ENCODE measurements around the gene PPAN.

Gene PPAN

DNA sequence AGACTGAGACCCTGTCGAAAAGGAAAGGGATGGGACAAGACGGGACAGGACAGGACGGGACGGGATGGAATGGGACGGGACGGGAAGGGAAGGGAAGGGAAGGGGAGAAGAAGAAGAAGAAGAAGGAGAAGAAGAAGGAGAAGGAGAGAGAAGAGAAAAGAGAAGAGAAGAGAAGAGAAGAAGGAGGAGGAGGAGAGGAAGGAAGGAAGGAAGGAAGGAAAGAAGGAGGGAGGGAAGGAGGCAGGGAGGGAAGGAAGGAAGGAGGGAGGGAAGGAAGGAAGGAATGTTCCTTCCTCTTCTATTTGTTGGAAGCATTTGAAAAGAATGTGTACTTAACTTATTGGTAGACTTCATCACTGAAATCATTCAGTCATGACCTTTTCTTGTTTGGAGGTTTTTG, 29.6 kb upstream of the PPAN start:
- TF ChIP-seq, protein P1, sequence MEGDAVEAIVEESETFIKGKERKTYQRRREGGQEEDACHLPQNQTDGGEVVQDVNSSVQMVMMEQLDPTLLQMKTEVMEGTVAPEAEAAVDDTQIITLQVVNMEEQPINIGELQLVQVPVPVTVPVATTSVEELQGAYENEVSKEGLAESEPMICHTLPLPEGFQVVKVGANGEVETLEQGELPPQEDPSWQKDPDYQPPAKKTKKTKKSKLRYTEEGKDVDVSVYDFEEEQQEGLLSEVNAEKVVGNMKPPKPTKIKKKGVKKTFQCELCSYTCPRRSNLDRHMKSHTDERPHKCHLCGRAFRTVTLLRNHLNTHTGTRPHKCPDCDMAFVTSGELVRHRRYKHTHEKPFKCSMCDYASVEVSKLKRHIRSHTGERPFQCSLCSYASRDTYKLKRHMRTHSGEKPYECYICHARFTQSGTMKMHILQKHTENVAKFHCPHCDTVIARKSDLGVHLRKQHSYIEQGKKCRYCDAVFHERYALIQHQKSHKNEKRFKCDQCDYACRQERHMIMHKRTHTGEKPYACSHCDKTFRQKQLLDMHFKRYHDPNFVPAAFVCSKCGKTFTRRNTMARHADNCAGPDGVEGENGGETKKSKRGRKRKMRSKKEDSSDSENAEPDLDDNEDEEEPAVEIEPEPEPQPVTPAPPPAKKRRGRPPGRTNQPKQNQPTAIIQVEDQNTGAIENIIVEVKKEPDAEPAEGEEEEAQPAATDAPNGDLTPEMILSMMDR (conservative IDR thresholded peaks at IDR 0.05; ENCODE audit: low read depth, low read length): no peak
- DNase-seq (ENCODE audit: low read depth): no peak
- no peak overlapping the region for H3K4me3 ChIP-seq (ENCODE audit: low read length)

DNA sequence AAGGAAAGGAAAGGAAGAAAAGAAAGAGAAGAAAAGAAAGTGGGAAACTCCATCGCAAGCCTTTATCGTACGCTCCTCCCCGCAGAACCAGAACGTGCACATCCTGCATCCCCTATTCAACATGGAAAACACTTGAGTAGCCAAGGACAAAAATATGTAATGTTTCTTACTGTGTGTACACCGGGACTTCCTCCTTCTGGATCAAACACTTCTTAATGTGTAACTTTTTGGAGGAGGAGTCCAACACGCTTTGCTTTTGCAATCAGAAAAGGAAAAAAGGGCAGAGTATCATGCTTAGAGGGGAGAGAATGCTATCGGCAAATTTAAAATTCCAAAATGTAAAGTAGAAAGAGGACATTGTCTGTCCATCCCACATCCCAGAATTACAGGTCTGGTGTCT, 27.8 kb upstream of the PPAN start:
- H3K4me3 ChIP-seq (ENCODE audit: low read length): no peak overlapping the region
- DNase-seq (ENCODE audit: low read depth): no peak
- TF ChIP-seq, protein P1 (conservative IDR thresholded peaks at IDR 0.05; ENCODE audit: low read depth, low read length): no peak

DNA sequence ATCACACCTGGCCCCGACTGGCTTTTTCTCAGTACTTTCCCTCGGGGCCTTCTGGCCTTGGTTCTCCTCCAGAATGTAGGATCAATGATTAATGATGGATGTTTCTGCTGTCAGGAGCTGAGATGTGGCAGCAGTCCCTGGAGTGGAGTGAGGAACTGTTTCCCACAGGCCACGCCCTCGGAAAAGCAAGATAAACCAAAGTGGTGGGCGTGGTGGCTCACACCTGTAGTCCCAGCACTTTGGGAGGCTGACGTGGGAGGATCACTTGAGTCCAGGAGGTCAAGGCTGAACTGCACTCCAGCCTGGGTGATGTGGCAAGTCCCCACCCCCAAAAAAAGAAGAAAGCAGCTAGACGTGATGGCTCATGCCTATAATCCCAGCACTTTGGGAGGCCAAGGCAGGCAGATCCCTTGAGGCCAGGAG, 27.1 kb upstream of the PPAN start:
- TF ChIP-seq, protein P1 (conservative IDR thresholded peaks at IDR 0.05; ENCODE audit: low read depth, low read length): no peak
- no peak overlapping the region for H3K4me3 ChIP-seq (ENCODE audit: low read length)
- DNase-seq (ENCODE audit: low read depth): no peak

DNA sequence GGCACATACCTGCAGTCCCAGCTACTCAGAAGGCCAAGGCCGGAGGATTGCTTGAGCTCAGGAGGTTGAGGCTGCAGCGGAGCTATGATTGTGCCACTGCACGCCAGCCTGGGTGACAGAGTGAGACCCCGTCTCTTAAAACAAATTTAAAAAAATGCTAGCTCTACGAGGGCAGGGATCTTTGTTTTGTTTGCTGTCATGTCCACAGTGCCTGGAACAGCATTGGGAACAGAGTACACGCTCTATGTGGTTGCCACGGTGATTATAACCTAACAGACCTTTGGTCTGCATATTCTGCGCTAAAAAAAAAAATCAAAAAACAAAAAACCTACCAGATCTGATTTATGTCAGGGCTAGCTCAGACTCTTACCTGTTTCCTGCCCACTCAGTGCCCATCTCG, 22.3 kb upstream of the PPAN start:
- DNase-seq (ENCODE audit: low read depth): no peak
- TF ChIP-seq, protein P1 (conservative IDR thresholded peaks at IDR 0.05; ENCODE audit: low read depth, low read length): no peak
- H3K4me3 ChIP-seq (ENCODE audit: low read length): no peak overlapping the region

DNA sequence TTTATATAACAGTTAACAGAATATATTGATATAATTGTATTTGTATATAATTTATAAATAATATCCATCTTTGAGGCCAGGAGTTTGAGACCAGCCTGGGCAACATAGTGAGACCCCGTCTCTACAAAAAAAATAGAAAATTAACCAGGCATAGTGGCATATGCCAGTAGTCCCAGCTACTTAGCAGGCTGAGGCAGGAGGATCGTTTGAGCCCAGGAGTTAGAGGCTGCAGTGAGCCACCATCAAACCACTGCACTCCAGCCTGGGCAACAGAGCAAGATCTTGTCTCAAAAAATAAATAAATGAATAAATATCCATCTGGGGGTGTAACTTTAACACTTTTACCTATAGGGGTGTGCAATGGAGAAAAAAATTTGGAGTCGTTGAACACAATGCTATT, 21.4 kb upstream of the PPAN start:
- TF ChIP-seq, protein P1 (conservative IDR thresholded peaks at IDR 0.05; ENCODE audit: low read depth, low read length): no peak
- no peak overlapping the region for H3K4me3 ChIP-seq (ENCODE audit: low read length)
- DNase-seq (ENCODE audit: low read depth): no peak

DNA sequence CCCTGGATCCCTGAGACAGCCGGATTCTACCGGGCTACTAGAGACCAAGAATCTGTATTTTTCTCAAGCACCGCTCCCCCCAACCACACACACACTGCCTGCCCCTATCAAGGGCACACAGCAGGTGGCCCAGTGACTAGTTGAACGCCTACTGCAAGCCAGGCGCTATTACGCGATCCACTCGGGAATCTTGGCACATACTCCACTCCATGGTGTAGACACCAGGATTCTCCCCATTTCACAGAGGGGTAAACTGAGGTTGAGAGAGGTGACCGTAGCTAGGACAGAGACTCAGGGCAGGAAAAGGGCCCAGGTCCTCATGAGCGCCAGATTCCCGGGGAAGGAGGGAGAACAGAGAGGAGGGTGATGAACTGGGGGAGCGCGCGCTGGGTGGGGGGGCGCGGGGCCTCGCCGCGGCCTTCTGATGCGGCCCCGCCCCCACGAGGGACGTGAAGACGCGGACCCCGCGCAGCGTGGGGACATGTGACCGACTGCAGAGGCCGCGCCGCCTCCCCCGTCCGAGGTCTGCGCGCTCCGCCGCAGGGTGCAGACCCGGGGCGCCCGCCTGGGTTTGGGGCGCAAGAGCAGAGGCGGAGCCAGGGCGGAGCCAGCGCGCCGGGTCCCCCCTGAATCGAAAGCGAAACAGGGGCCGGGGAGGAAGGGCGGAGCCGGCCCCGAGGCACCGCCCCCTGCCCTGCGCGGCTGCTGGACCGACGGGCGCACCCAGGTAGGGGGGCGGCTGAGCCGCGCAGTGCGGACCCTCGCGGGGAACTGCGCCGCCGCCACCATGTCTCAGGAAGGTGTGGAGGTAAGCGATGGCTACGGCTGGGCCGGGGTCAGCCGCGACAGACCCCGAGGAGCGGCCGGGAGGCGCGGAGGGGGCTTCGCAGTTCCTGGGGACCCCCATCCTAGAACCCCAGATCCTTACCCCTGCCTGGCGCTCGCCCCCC, 20.2 kb upstream of the PPAN start, which contains the start of gene SHFL:
SHFL (plus strand) TSS at position 677 of the 950 bp plus-strand sequence; CDS start at position 788, 111 bp downstream.
- peak within 1 kb of the TSS; percentile 61 for H3K4me3 ChIP-seq (ENCODE audit: low read length)
- no peak for DNase-seq (ENCODE audit: low read depth)
- TF ChIP-seq, protein P1 (conservative IDR thresholded peaks at IDR 0.05; ENCODE audit: low read depth, low read length): no peak

Measured in retinal pigment epithelial cell (primary cell).